Stimulated activated CD8-positive, alpha-beta memory T cell treated with anti-CD3 and anti-CD28 coated beads, Interleukin-7, amount 100 ng/mL, for 1 hour (primary cell): ENCODE data around the gene OR10AD1.
A peak's percentile ranks its signal among the peaks of the same experiment; 100 is the strongest.
"Not testable (repeated sequence)": the region's sequence is repeated elsewhere in the genome, so short reads cannot be mapped to it uniquely, and the experiment has no call there.

Source experiments
- DNase-seq, 2 donors: peaks; one replicate each; pipeline ENCODE4 v3.0.0-alpha.2; 2020; ENCODE audit warnings: low read depth in 2 of 2

Gene OR10AD1, protein sequence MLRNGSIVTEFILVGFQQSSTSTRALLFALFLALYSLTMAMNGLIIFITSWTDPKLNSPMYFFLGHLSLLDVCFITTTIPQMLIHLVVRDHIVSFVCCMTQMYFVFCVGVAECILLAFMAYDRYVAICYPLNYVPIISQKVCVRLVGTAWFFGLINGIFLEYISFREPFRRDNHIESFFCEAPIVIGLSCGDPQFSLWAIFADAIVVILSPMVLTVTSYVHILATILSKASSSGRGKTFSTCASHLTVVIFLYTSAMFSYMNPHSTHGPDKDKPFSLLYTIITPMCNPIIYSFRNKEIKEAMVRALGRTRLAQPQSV

DNA sequence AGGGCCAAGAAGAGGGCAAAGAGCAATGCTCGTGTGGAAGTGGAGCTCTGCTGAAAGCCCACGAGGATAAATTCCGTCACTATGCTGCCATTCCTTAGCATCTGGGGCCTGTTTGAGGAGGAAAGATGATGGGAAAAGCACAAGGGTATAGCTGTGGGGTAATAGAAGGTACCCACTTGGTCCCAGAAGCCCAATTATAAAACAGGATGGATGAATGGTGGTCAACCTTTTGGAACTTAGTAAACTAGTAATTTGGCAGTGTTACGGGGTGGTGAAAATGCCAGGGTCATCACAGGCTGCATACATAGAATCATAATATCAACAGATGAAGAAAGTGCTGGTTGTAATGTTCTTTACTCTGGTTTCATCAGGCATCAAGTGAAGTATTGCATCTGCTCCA, at the start of gene OR10AD1:
Gene OR10AD1, minus strand, starts transcription at position 101 of the 400 bp plus-strand sequence. Its CDS starts 0 bp downstream, at position 101.
- no peak for DNase-seq

- DNase-seq: no peak
Observed at GRCh38 chr12:48247181-48247966, 44.3 kb upstream of the OR10AD1 start.

DNA sequence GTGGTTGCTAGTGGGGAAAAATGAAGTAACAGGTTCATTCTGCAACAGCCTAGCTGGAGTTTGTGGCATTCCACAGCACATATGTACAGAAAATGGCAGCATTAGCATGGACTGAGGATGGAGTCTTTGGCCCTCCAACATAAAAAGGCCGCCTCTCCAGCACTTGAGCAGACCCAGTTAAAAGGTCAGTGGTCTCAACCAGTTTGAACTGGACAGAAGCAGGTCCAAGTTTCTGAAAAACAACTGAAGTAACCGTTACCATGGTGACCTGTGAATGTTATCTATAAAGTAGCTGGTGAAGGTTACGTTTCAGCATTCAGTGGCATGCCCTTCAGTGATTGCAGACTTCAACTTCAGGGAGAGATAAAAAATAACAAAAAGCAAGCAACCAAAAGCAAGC, 34.1 kb upstream of the OR10AD1 start:
- no peak for DNase-seq

DNA sequence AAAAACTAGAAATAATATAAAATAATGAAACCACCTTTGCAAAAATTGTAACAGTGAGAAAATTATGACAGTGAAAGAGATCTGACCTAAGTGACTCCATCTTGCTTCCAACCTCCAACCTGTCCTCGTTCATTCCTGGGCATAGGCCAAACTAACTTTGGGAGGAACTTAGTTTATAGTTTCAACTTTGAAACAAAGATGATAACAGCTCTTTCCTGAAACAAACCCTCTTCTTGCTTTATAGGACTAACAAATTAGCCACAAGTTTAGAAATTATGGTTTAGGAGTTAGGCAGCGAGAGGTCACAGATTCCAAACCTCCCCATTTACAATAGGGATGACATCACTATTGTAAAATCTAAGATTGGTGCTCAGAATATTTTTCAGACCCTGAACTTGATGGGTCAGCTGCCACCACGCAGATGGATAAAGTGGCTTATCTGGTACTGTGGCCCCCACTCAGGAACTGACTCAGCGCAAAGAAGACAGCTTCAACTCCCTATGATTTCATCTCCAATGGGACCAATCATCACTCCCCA, 32.8 kb upstream of the OR10AD1 start:
- no peak for DNase-seq

GRCh38 chr12:48231169-48231958, 28.3 kb upstream of the OR10AD1 start:
- DNase-seq: not testable (repeated sequence)

GRCh38 chr12:48224533-48224932, 21.4 kb upstream of the OR10AD1 start:
- DNase-seq: not testable (repeated sequence)

DNA sequence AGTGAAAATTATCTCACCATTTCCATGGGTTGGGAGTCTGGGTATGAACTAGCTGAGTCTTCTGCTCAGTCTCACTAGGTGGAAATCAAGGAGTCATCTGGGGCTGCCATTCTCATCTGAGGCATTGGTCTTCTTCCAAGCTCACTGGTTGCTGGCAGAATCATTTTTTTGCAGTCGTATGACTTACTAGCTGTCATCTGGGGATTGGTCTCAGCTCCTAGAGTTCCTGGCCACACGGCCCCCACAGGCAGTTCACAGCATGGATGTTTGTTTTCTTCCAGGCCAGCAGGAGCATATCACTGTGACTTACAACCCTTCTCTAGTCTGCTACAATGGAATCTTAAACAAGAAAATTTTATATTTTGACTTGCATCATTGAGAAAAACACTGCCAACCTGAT, 18.6 kb upstream of the OR10AD1 start:
- DNase-seq: no peak

DNA sequence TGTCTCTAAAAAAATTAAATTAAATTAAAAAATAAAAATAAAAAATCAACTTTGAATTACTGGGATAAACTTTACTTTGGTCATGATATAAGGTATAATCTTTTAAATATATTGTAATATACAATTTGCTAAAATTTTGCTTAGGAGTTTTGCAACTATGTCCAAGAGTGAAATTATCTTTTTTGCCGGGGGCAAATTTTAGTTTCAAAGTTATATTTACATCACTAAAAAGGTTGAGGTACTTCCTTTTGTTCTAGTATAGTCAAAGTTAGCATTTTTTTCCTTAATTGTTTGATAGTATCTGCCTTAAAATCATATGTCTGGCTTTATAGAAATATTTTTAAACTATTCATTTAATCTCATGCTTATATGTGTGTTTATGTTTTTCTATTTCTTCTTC, 17.6 kb upstream of the OR10AD1 start:
- no peak for DNase-seq

DNA sequence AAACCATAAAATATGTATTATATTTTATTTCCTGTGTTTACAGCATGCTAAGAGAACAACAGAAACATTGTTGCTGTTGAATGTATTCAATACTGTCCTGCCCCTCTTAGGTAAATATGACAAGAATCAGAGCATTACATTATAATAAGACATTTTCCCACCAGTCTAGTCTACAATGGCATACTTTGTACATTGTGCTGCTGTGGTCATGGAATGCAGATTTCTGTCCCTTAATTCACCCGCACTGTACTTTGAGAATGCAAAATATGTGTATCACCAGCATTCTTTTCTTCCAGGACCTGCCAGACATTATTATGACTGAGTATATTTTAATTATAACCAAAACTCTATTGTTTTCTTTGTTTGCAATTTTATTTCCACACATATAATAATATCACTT, 16.5 kb upstream of the OR10AD1 start:
- no peak for DNase-seq

DNA sequence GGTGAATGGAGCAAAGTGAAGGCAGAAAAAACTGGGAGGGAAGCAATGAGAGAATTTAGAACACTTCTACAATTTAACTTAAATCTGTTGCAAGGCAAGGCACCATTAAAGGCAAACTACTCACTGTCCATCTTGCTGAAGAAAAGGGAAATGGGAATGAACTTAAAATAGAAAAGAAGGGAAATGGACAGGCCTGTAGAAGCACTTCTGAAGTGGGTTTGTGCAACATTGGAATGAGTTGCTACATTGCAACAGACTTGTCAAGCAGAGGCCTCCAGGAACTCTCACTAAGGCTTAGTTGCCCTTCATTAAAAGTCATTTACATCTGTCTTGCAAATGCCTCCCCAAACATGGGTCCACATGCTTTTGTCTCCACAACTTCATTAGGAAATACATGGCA, 13.7 kb upstream of the OR10AD1 start:
- DNase-seq: no peak

DNA sequence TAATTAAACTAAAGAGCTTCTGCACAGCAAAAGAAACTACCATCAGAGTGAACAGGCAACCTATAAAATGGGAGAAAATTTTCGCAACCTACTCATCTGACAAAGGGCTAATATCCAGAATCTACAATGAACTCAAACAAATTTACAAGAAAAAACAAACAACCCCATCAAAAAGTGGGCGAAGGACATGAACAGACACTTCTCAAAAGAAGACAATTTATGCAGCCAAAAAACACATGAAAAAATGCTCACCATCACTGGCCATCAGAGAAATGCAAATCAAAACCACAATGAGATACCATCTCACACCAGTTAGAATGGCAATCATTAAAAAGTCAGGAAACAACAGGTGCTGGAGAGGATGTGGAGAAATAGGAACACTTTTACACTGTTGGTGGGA, 6.4 kb upstream of the OR10AD1 start:
- DNase-seq: not testable (repeated sequence)

DNA sequence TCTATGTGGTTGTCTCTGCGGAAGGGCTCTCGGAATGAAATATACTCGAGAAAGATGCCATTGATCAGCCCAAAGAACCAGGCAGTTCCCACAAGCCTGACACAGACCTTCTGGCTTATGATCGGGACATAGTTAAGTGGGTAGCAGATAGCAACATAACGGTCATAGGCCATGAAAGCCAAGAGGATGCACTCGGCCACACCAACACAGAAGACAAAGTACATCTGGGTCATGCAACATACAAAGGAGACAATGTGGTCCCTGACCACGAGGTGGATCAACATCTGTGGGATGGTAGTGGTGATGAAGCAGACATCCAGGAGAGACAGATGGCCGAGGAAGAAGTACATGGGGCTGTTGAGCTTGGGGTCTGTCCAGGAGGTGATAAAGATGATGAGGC, 326 bp downstream of the OR10AD1 start:
- DNase-seq: no peak

GRCh38 chr12:48201516-48201915, 1.6 kb downstream of the OR10AD1 start:
- no peak for DNase-seq

- DNase-seq: no peak
Observed at GRCh38 chr12:48201091-48201490, 2.0 kb downstream of the OR10AD1 start.

- no peak for DNase-seq
Observed at GRCh38 chr12:48199774-48200221, 3.3 kb downstream of the OR10AD1 start.

DNA sequence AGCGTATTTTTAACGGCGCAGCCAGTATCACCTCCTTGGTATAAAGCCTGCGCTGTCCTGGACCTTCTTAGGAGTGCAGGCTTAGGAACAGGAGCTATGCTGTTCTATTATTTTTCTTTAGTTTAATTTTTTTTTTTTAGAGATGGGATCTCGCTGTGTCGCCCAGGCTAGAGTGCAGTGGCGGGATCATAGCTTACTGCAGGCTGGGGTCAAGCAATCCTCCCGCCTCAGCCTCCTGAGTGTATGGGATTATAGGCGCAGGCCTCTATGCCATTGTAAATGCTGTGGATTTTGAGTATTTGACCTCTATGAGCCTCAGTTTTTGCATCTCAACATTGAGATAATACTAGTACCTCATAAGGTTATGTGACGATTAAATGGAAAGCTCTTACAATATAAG, 4.1 kb downstream of the OR10AD1 start:
- DNase-seq: no peak

GRCh38 chr12:48198672-48198971, 4.5 kb downstream of the OR10AD1 start:
- DNase-seq: no peak

DNA sequence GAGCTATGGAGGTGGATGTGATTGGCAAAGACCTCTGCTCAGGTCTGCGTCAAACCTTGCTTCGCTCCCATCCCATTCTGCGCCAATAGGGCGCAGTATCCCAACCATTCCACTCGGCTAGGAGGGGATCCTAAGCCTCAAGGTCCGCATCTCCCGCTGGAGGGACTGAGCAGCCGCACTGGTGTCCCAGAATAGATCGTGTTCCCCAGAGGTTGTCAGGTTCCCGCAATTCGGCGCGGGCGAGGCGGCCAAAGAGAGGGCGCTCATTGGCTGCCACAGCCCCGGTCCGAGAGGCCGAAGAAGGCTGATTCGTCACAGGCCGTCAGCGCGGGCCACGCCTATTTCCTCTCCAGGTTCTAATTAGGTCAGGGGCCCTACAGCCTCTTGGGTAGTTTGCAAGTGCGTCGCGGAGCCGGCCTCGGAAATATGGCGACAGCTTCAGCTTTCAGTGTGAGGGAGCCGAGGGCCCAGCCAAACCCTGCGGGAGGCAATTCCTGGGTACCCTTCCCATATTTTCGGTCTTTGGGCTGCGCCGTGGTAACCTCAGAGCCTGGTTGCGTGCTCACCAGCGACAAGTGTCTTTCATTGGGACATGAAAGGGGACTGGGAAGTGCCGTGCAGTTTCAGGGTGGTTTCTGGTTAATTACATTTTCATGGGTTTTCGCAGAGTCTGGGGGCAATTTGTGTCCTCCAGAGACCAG, 5.0 kb downstream of the OR10AD1 start:
- peak; percentile 79 to 80 for DNase-seq

DNA sequence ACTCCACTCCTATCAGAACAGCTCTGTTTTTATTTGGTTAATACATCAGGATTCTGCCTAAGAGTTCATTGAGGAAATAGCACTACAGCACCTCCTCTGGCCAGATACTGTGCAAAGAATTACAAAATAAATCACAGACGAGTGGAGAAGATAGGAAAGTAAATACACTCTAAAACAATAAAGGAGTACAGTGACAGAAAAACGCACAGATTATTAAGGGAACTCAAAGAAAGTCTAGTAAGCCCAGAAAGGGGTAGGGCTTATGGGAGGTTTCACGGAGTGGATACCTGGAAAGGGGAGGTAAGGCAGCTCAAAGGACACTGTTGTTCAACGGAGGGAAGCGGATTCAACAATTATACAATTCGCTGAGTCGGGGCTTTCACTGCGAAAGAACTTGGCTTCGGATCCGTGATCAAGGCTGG, 5.5 kb downstream of the OR10AD1 start:
- no peak for DNase-seq

DNA sequence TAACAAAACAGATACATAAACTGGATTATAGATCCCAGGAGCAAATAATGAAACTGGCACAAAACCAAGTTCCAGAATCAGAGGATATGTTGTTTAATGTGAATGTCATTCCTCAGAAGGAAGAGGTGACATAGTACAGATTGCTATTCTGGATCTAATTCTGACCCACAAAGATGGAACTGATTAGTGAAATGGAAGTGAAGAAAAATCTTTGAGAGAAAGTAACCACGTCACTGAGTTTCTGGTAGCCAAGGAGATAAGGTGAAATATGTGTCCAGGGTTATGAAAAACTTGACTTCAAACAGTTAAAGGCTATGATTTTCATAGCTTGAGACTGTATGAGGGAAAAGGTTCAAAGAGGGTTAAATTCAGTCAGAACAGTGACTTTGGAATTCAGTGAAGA, 8.3 kb downstream of the OR10AD1 start:
- DNase-seq: no peak

GRCh38 chr12:48193623-48194022, 9.5 kb downstream of the OR10AD1 start:
- DNase-seq: no peak

- no peak for DNase-seq
Observed at GRCh38 chr12:48192861-48193260, 10.2 kb downstream of the OR10AD1 start.
